Measurements from ENCODE around the gene PTRH1. TPM values are rescaled to one million over a fixed set of nuclear protein-coding genes. Genes with fewer than 3 reads are reported as not detected.

Gene PTRH1
- total and polyA plus RNA-seq, 2 of the 13 experiments (the other 11 are each of a cell fraction or from before 2014, with no cell fraction given): 4.0 to 10.4 TPM

- TF ChIP-seq ZNF512B (CRISPR knock-in tag; IDR thresholded peaks at IDR 0.05; ENCODE audit: borderline replicate concordance) (no peak), ZBTB7B (CRISPR knock-in tag; IDR thresholded peaks at IDR 0.05) (0 out of 2 replicates have a peak, but pooled peaks have one; percentile 36), MAFF (IDR thresholded peaks at IDR 0.05; ENCODE audit: low read depth, low read length) (no peak), HNF4A (CRISPR knock-in tag; IDR thresholded peaks at IDR 0.05) (peak; percentile 73), DDIT3 (CRISPR knock-in tag; IDR thresholded peaks at IDR 0.05) (no peak), ZBTB20 (CRISPR knock-in tag; IDR thresholded peaks at IDR 0.05; ENCODE audit: borderline replicate concordance, low read depth) (no peak), MAX (IDR thresholded peaks at IDR 0.05) (peak; percentile 52; the same call in 1 of the 2 replicates), FOXO1 (CRISPR knock-in tag; IDR thresholded peaks at IDR 0.05) (no peak), ZNF577 (CRISPR knock-in tag; IDR thresholded peaks at IDR 0.05; ENCODE audit: borderline replicate concordance, low read depth) (no peak), ETV5 (CRISPR knock-in tag; IDR thresholded peaks at IDR 0.05; ENCODE audit: borderline replicate concordance) (peak; percentile 62; the same call in 1 of the 2 replicates), ZNF260 (CRISPR knock-in tag; IDR thresholded peaks at IDR 0.05; ENCODE audit: borderline replicate concordance, low read depth) (no peak), PITX1 (CRISPR knock-in tag; IDR thresholded peaks at IDR 0.05) (no peak), LCORL (IDR thresholded peaks at IDR 0.05) (no peak), LCORL (CRISPR knock-in tag; IDR thresholded peaks at IDR 0.05) (no peak), EHMT2 (IDR thresholded peaks at IDR 0.05; ENCODE audit: borderline replicate concordance, low read depth, low read length) (no peak), ZFP62 (CRISPR knock-in tag; IDR thresholded peaks at IDR 0.05) (no peak), ZNF235 (CRISPR knock-in tag; IDR thresholded peaks at IDR 0.05; ENCODE audit: borderline replicate concordance) (no peak), GABPB1 (CRISPR knock-in tag; IDR thresholded peaks at IDR 0.05) (peak; percentile 40; the same call in 1 of the 2 replicates), ZNF451 (CRISPR knock-in tag; IDR thresholded peaks at IDR 0.05) (no peak), RBFOX2 (IDR thresholded peaks at IDR 0.05; ENCODE audit: low read depth, low read length) (no peak), SOX6 (IDR thresholded peaks at IDR 0.05) (no peak), SOX6 (CRISPR knock-in tag; IDR thresholded peaks at IDR 0.05) (peak; percentile 33; the same call in 1 of the 2 replicates), CEBPG (CRISPR knock-in tag; IDR thresholded peaks at IDR 0.05) (no peak), HCFC1 (IDR thresholded peaks at IDR 0.05; ENCODE audit: low read depth, low read length) (no peak), ZNF710 (CRISPR knock-in tag; IDR thresholded peaks at IDR 0.05; ENCODE audit: borderline replicate concordance) (0 out of 2 replicates have a peak, but pooled peaks have one; percentile 29), ZMYM3 (CRISPR knock-in tag; IDR thresholded peaks at IDR 0.05) (no peak), ATF7-NPFF (CRISPR knock-in tag; IDR thresholded peaks at IDR 0.05; ENCODE audit: low read depth) (no peak), ZFP36L2 (CRISPR knock-in tag; IDR thresholded peaks at IDR 0.05) (no peak)
Measured at GRCh38 chr9:127729522-127730256, 14.2 kb upstream of the PTRH1 start (continued).
